HL-60/S4 treated with phorbol 12-myristate 13-acetate at 8.2 ng/mL for 4 days and 3 days (cell line): ENCODE data around the gene RYR3.

Experiments used
- in situ Hi-C: fragments of 300-500 bp; cut with MboI; formaldehyde crosslinking; loops from 2 replicates; pipeline ENCODE4 v1.15.0; 2022; ENCODE audit warnings: low sequenced_read_pairs

RYR3 gene

GRCh38 chr15:33693166-33693800 lies 382.5 kb downstream of the RYR3 start:
- in situ Hi-C loops = no loop called here

GRCh38 chr15:33698126-33698525 lies 387.4 kb downstream of the RYR3 start:
- in situ Hi-C loops = no loop called here

- in situ Hi-C loops = no loop called here
These were observed 388.4 kb downstream of the RYR3 start for GRCh38 chr15:33699145-33699544.

- in situ Hi-C loops = no loop called here
These were observed 389.1 kb downstream of the RYR3 start for GRCh38 chr15:33699691-33700447.

GRCh38 chr15:33700695-33701303 lies 390.0 kb downstream of the RYR3 start:
- in situ Hi-C loops = no loop called here

- in situ Hi-C loops = no loop called here
These were observed 390.5 kb downstream of the RYR3 start for GRCh38 chr15:33701304-33701696.

GRCh38 chr15:33706173-33706572 lies 395.4 kb downstream of the RYR3 start:
- in situ Hi-C loops = no loop called here

- in situ Hi-C loops = no loop called here
These were observed 400.0 kb downstream of the RYR3 start for GRCh38 chr15:33710748-33711147.

GRCh38 chr15:33716025-33716424 lies 405.3 kb downstream of the RYR3 start:
- in situ Hi-C loops = no loop called here

GRCh38 chr15:33720952-33721351 lies 410.2 kb downstream of the RYR3 start:
- in situ Hi-C loops = no loop called here

GRCh38 chr15:33722005-33722672 lies 411.4 kb downstream of the RYR3 start:
- in situ Hi-C loops = no loop called here

- in situ Hi-C loops = no loop called here
These were observed 411.9 kb downstream of the RYR3 start for GRCh38 chr15:33722673-33723015.

GRCh38 chr15:33724321-33725036 lies 413.7 kb downstream of the RYR3 start:
- in situ Hi-C loops = no loop called here

- in situ Hi-C loops = no loop called here
These were observed 418.9 kb downstream of the RYR3 start for GRCh38 chr15:33729653-33730052.

- in situ Hi-C loops = no loop called here
These were observed 420.0 kb downstream of the RYR3 start for GRCh38 chr15:33730815-33731214.

- in situ Hi-C loops = no loop called here
These were observed 424.4 kb downstream of the RYR3 start for GRCh38 chr15:33735143-33735542.

GRCh38 chr15:33735637-33736247 lies 425.0 kb downstream of the RYR3 start:
- in situ Hi-C loops = no loop called here

GRCh38 chr15:33737687-33738601 lies 427.2 kb downstream of the RYR3 start:
- in situ Hi-C loops = no loop called here

- in situ Hi-C loops = no loop called here
These were observed 428.3 kb downstream of the RYR3 start for GRCh38 chr15:33738941-33739664.
